PC-9 (cell line): ENCODE results near the gene OXA1L. TPM values are rescaled to one million over a fixed set of nuclear protein-coding genes. Genes with fewer than 3 reads are reported as not detected.
"Not testable (repeated sequence)": the region's sequence is repeated elsewhere in the genome, so short reads cannot be mapped to it uniquely, and the experiment has no call there.

Experiments
- BruUV-seq: library from RNA; stranded (reverse); fragments of 400-500 nt; replicated peaks from 2 replicates; lab custom pipeline; 2021; lab: Mats Ljungman, UMichigan
- CTCF ChIA-PET: fragments of 300-600 bp; sonication (Branson Sonifier 250); formaldehyde crosslinking; loops from one replicate; lab custom pipeline; 2022; ENCODE audit warnings: antibody characterized with exemption; lab: Charles Lee
- POLR2A ChIA-PET: fragments of 300-600 bp; sonication (Branson Sonifier 250); formaldehyde crosslinking; loops from one replicate; lab custom pipeline; 2022; ENCODE audit warnings: antibody characterized with exemption; ENCODE audit not compliant: unreplicated experiment; lab: Charles Lee
- DNase-seq, 2 experiments: peaks; one replicate each; pipeline versions ENCODE4 v3.0.0 to v3.0.0-alpha.2; 2015 to 2022; ENCODE audit warnings: mixed read lengths in 1 of 2
- H2AFZ ChIP-seq: fragments of 200-600 bp; sonication (generic); 2 replicates; pipeline ENCODE4 v1.8.1; 2017; ENCODE audit warnings: antibody characterized with exemption
- H3F3A ChIP-seq: fragments of 200-600 bp; sonication (generic); 2 replicates; pipeline ENCODE4 v1.8.1; 2017; ENCODE audit warnings: antibody characterized with exemption, mild to moderate bottlenecking, low read depth; ENCODE audit not compliant: insufficient read depth
- H3K27ac ChIP-seq: fragments of 200-600 bp; sonication (generic); 2 replicates; pipeline ENCODE4 v1.6.1; 2016; ENCODE audit warnings: mixed run types
- H3K27me3 ChIP-seq: fragments of 200-600 bp; sonication (generic); 2 replicates; pipeline ENCODE4 v1.6.1; 2016; ENCODE audit warnings: low read depth, mixed run types; ENCODE audit not compliant: insufficient read depth
- H3K36me3 ChIP-seq: fragments of 200-600 bp; sonication (generic); 2 replicates; pipeline ENCODE4 v1.6.1; 2016; ENCODE audit warnings: low read depth, mixed run types
- H3K4me1 ChIP-seq: fragments of 200-600 bp; sonication (generic); replicated peaks from 2 replicates; pipeline ENCODE4 v1.6.1; 2016; ENCODE audit warnings: mixed run types; ENCODE audit not compliant: insufficient read depth
- H3K4me2 ChIP-seq: fragments of 200-600 bp; sonication (generic); 2 replicates; pipeline ENCODE4 v1.6.1; 2017; ENCODE audit warnings: mixed run types
- H3K4me3 ChIP-seq: fragments of 200-600 bp; sonication (generic); 2 replicates; pipeline ENCODE4 v1.6.1; 2016; ENCODE audit warnings: mixed run types
- H3K79me2 ChIP-seq: fragments of 200-600 bp; sonication (generic); 2 replicates; pipeline ENCODE4 v1.6.1; 2017; ENCODE audit warnings: low read depth, mixed run types
- H3K9me2 ChIP-seq: fragments of 200-600 bp; sonication (generic); 2 replicates; pipeline ENCODE4 v1.8.1; 2017; ENCODE audit warnings: mild to moderate bottlenecking; ENCODE audit not compliant: insufficient read depth
- H3K9me3 ChIP-seq: fragments of 200-600 bp; sonication (generic); 2 replicates; pipeline ENCODE4 v1.8.1; 2016; ENCODE audit warnings: low read depth; ENCODE audit not compliant: insufficient read depth
- H4K20me1 ChIP-seq: fragments of 200-600 bp; sonication (generic); 2 replicates; pipeline ENCODE4 v1.8.1; 2017; ENCODE audit not compliant: insufficient read depth
- EZH2 ChIP-seq: fragments of 200-600 bp; sonication (generic); IDR thresholded peaks from 2 replicates; pipeline ENCODE4 v1.8.0; 2017; ENCODE audit warnings: antibody characterized with exemption, low read depth
- intact Hi-C: fragments of 100-400 bp; cut with micrococcal nuclease; formaldehyde crosslinking; loops from one replicate; pipeline ENCODE4 v1.10.0; 2022; ENCODE audit not compliant: unreplicated experiment
- total RNA-seq: library from RNA; stranded (reverse); gene quantifications from 2 replicates; pipeline ENCODE4 v1.2.3, GENCODE V29; 2021
- TF ChIP-seq, protein P1 (sequence below): fragments of 200-600 bp; sonication (generic); conservative IDR thresholded peaks from 2 replicates; pipeline ENCODE4 v1.6.1; 2017; ENCODE audit warnings: mixed run types, antibody characterized with exemption, mild to moderate bottlenecking, moderate library complexity

OXA1L gene
- total RNA-seq, 1 experiment from 2014 or later = 70.9 TPM

- H2AFZ ChIP-seq = no peak overlapping the region
- no peak overlapping the region for H3K27ac ChIP-seq
- ChIA-PET POLR2A (no interaction called here), CTCF (interaction anchor here (0.5 kb wide), 1 partner anchor 77 kb away, joined by 3 read pairs; no protein-coding TSS in a partner anchor)
- H3F3A ChIP-seq = no peaks in the 10 kb centered on the region
- intact Hi-C loops = no loop called here
- H4K20me1 ChIP-seq = no peaks in the 10 kb centered on the region
- no peak overlapping the region for H3K4me3 ChIP-seq
- BruUV-seq = no TSS peak
- no peaks in the 10 kb centered on the region for H3K79me2 ChIP-seq
- no peak for DNase-seq
- no peaks in the 10 kb centered on the region for H3K27me3 ChIP-seq
- H3K36me3 ChIP-seq = no peaks in the 10 kb centered on the region
- no peaks in the 10 kb centered on the region for H3K9me2 ChIP-seq
- H3K9me3 ChIP-seq = no peaks in the 10 kb centered on the region
- no peak overlapping the region for H3K4me2 ChIP-seq
- H3K4me1 ChIP-seq = no peaks in the 10 kb centered on the region
- TF ChIP-seq, protein P1, sequence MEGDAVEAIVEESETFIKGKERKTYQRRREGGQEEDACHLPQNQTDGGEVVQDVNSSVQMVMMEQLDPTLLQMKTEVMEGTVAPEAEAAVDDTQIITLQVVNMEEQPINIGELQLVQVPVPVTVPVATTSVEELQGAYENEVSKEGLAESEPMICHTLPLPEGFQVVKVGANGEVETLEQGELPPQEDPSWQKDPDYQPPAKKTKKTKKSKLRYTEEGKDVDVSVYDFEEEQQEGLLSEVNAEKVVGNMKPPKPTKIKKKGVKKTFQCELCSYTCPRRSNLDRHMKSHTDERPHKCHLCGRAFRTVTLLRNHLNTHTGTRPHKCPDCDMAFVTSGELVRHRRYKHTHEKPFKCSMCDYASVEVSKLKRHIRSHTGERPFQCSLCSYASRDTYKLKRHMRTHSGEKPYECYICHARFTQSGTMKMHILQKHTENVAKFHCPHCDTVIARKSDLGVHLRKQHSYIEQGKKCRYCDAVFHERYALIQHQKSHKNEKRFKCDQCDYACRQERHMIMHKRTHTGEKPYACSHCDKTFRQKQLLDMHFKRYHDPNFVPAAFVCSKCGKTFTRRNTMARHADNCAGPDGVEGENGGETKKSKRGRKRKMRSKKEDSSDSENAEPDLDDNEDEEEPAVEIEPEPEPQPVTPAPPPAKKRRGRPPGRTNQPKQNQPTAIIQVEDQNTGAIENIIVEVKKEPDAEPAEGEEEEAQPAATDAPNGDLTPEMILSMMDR = no peak
- TF ChIP-seq EZH2 = no peak
Observed at GRCh38 chr14:22733829-22734228, 32.7 kb upstream of the OXA1L start.

GRCh38 chr14:22735096-22735495, 31.4 kb upstream of the OXA1L start:
- Histone ChIP-seq H4K20me1 (no peaks in the 10 kb centered on the region), H3K4me2 (no peak overlapping the region), H2AFZ (no peak overlapping the region), H3K36me3 (no peaks in the 10 kb centered on the region), H3F3A (no peaks in the 10 kb centered on the region), H3K4me1 (no peaks in the 10 kb centered on the region), H3K9me3 (no peaks in the 10 kb centered on the region), H3K27ac (no peak overlapping the region), H3K79me2 (no peaks in the 10 kb centered on the region), H3K9me2 (no peaks in the 10 kb centered on the region), H3K4me3 (no peak overlapping the region), H3K27me3 (no peaks in the 10 kb centered on the region)
- intact Hi-C loops = no loop called here
- POLR2A ChIA-PET = no interaction called here
- no peak for DNase-seq
- BruUV-seq = no TSS peak
- CTCF ChIA-PET = no interaction called here
- TF ChIP-seq, protein P1 = no peak
- TF ChIP-seq EZH2 = no peak

GRCh38 chr14:22736384-22736783, 30.1 kb upstream of the OXA1L start:
- H3K27ac ChIP-seq, intact Hi-C loops, H3K9me2 ChIP-seq, H3K79me2 ChIP-seq, H3K4me3 ChIP-seq, H3K36me3 ChIP-seq, H3K27me3 ChIP-seq, DNase-seq, H4K20me1 ChIP-seq, H3F3A ChIP-seq, H3K4me2 ChIP-seq, H2AFZ ChIP-seq, POLR2A ChIA-PET, H3K4me1 ChIP-seq, BruUV-seq, CTCF ChIA-PET, H3K9me3 ChIP-seq: not testable (repeated sequence)

DNA sequence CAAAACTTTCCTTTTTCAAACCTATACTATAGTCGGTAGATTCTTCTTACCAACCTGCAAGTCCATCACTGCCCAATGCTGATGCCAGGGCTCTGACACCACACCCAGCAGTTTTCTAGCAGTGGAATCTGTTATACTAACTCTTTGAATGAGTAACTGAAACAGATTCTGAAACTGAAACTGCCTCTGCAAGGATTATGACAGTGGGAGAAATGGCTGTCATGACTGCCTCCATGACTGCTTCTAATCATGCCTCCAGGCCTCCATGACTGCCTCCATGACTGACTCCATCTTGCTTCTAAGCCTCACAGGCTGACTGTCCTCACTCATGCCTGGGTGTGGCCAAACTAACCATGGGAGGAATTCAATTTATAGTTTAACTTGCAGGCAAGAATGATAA, 29.4 kb upstream of the OXA1L start:
- H3K36me3 ChIP-seq = no peaks in the 10 kb centered on the region
- no peak overlapping the region for H3K27ac ChIP-seq
- H3K9me3 ChIP-seq = no peaks in the 10 kb centered on the region
- no peak overlapping the region for H3K4me3 ChIP-seq
- TF ChIP-seq EZH2 = no peak
- no peaks in the 10 kb centered on the region for H3K27me3 ChIP-seq
- H2AFZ ChIP-seq = no peak overlapping the region
- intact Hi-C loops = no loop called here
- ChIA-PET POLR2A (no interaction called here), CTCF (no interaction called here)
- no peaks in the 10 kb centered on the region for H3F3A ChIP-seq
- no peak for DNase-seq
- H3K4me1 ChIP-seq = no peaks in the 10 kb centered on the region
- no peaks in the 10 kb centered on the region for H4K20me1 ChIP-seq
- no TSS peak for BruUV-seq
- no peak overlapping the region for H3K4me2 ChIP-seq
- no peaks in the 10 kb centered on the region for H3K9me2 ChIP-seq
- no peaks in the 10 kb centered on the region for H3K79me2 ChIP-seq
